Suppressor macrophage treated with lipopolysaccharide for 4 hours (primary cell): Measurements from ENCODE around the gene TNP2.

ENCODE experiments used
- DNase-seq: peaks from one replicate; pipeline ENCODE4 v3.0.0-alpha.2; 2020

The TNP2 gene

DNA sequence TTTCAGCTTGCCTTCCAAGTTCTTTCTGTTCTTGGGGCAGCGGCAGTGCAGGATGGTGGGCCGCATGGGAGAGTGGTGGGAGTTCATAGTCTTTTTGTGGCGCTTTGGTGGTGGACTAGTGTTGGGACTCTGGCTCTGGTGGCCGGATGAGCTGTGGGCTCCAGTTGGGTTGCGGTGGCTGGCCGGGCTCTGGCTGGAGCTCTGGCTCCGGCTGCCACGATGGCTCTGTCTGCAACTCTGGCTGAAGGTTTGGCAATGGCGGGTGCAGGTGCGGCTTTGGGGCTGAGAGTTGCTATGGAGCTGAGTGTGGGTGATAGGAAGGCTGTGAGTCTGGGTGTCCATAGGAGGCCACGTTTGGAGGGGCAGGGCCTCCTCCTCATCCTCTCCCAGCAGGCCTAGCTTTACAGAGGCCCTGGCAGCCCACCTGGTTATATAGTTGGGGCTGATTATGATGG lies at the start of gene TNP2:
TNP2 (minus strand) TSS at position 405 of the 455 bp plus-strand sequence; CDS start at position 342, 63 bp downstream.
- no peak for DNase-seq

DNA sequence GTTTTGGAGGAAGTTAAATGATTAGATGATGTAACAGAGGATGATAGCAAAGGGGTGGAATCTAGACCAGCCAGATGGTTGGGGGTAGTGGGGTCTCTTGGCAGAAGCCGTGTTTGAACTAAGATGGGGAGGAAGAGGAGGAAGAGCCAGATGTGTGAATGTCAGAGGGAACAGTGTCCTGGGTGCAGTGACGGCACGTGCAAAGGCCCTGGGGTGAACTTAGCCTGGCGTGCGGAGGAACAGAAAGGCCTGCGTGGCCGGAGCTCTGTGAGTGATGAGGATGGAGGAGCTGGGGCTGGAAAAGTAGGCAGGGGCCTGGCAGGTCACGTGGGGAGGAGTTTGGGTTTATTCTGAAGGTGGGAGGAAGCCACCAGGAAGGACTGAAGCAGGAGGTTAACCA lies 49.7 kb upstream of the TNP2 start:
- no peak for DNase-seq

DNA sequence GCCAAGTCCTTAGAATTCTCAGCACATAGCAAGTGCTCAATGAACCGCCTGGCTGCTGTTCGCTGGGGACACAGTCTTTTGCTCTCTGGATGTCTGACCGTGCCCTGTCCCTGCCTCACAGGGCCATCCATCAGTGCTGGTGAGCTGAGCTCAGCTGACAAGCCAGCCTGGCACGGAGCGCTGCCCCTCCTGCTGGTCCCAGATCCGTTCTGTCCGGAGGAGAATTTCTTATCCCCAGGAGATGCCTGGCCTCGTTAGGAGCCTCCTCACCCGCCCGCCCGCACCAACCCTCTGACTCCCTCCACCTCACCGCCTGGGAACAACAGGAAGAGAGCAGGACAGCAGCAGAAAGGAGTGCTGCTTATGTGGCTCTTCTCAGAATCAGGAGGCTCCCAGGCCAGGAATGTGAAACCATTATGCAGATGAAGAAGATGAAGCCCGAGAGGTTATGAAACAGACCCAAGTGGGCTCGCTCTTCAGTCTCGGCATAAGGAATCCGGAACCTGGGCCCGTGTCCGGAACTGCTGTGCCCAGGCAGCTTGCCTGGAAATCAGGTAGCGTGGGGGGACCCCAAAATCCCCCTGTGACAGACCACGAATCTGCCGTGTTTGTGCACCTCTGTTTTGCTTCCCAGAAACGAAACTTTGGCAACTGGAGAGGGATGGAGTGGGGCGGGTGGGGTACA lies 47.3 kb upstream of the TNP2 start:
- DNase-seq = no peak

DNA sequence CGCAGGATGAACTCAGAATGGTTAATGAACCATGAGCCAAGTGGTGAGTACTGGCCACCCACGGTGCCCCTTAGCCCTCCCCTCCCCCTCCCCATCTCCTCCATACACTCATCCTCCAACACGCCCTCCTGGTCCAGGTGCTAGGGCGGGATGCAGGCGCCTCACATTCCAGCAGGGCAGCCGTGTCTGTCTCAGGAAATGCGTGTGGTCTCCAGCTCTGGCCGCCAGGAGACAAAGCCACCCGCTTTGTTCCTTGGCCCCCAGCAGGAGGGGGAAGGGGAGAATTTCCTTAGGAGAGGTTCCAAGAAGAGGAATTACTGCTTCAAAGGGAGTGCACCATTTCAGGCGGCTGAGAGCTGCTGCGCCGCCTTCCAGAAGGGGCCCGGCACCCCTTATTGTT lies 46.4 kb upstream of the TNP2 start:
- DNase-seq = no peak

DNA sequence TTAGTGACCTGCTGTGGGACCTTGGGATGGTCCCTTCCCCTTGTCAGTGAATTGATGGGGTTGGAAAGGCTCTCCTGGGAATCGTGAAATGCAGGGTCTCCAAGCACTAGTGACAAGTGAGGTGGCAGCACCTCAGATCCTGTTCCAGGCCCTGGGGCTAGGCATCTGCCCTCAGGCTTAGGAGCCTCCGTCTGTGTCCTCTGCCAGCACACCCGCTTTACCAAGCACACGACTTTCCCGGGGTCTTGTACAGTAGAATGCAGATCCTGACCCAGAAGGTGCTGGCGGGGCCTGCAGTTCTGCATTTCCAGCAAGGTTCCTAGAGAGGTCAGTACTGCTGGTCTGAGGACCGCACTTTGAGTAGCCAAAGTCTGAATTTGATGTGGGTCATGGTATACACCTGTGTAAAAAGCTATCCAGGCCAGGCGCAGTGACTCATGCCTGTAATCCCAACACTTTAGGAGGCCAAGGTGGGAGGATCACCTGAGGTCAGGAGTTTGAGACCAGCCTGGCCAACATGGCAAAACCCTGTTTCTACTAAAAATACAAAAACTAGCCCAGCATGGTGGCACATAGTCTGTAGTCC lies 45.3 kb upstream of the TNP2 start:
- DNase-seq = no peak

DNA sequence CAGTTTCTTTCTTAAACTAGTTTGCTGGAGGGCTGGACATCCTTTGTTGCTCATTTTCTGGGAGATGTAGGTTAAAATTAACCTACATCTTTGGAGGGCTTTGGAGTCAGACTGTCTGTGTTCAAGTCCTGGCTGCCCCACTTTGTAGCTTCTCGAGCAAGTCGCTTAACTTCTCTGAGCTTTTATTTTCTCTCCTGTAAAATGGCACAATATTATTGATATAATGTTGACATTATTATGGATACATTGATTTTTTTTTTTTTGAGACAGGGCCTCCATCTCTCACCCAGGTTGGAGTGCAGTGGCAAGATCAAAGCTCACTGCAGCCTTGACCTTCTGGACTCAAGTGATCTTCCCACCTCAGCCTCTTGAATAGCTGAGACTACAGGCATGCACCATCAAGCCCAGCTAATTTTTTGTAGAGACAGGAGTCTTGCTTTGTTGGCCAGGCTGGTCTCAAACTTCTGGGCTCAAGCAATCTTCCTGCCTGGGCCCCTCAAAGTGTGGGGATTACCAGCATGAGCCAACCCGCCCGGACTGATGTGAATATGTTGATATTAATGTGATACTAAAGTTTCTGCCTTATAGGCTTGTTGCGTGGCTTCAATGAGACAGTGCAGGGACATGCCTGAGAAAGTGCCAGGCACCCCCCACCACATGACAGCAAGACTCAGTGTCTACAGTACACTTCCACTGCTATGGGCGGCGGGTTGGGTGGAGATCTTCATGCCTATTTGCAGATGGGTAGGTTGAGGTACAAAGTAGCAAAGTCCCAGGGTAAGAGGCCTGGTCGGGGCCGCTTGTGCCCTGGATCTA lies 44.6 kb upstream of the TNP2 start:
- no peak for DNase-seq

DNA sequence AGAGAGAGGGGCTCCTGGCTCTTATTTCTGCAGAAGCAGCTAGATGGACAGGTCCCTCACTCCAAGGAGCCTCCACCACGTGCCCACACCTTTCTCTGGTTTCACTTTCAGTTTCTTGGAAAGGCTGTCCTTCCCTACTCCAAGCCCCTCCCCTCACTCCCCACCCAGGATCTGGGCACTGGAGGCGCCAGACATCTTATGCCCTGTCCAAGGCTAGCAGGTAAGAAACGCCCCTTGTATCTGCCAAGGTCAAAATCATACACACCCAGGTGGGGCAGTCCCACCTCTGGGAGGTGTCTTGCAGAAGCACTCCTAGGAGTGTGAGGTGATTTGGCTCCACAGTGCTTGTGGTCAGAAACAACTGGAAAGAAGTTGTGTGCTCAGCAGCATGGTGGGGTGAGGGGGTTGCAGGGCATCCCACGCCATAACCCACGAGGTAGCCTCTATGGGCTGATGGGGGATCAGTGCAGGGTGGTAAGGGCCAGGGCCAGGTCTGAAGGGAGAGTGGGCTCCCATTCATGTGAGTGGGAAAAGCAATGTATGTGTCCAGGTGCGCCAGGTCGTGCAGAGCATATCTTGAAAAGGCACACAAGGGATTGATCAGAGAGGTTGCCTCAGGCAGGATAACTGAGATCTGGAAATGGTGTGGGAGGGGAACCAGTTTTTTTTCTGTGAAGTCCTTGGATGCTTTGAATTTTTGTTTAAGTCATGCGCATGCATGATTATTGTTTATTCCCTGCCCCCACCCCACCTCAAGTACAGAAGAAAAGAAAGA lies 43.8 kb upstream of the TNP2 start:
- DNase-seq = peak; percentile 39

DNA sequence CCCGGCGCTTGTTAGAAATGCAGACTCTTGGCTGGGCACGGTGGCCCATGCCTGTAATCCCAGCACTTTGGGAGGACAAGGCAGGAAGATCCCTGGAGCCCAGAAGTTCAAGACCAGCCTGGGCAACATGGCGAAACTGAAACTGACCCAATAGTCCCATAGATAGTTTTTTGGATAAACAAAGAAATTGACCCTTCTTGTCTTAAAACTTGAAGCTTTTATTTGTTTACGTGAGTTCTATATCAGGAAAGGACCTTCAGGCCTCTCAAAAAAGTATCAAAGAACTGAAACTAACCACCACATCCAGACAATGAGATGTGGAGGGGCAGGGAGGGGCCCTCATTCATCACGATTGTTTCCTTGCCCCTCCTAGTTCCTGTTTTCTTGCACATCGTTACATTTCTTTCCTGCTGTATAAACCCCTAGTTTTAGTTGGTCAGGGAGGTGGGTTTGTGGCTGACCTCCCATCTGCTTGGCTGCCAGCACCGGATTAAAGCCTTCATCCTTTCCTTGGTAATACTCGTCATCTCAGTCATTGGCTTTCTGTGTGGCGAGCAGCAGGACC lies 42.0 kb upstream of the TNP2 start:
- DNase-seq = peak; percentile 79

DNA sequence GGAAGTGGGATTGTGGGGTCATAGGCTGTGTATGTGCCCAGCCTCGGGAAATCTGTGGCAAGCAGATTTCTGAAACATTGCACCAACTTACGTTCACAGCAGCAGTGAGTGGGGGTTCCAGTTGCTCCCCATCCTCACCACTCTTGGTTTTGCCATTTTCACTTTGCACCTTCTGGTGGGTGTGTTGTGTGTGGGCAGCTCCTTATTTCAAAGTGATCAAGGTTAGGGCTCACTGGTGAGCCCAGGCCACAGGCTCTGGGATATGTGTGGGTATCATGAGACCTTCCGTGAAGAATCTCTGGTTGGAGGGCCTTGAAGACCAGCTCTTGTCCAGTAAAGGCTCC lies 41.5 kb upstream of the TNP2 start:
- no peak for DNase-seq

DNA sequence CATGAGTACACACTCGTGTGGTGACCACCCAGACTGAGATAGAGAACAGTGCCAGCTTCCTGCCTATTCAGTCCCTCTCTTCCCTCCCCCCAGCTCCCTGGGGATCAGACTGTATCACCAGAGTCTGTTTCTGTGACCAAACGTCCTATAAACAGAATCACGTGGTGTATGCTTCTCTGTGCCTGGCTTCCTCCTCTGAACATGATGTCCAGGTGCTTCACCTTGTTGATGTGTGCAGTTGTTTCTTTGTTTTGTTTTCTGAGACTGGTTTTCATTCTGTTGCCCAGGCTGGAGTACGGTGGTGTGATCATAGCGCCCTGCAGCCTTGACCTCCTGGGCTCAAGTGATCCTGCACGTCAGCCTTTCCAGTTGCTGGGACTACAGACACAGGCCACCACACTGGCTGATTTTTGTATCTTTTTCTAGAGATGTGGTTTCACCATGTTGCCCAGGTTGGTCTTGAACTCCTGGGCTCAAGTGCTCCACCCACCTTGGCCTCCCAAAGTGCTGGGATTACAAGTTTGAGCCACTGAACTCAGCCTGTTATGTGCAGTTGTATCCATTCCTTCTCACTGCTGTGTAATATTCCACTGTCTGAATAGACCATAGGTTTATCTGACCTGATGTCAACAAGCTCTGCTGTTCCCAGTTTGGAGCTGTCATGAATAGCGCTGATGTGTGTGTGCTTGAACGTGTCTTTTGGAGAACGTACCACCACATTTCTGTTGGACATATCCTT lies 40.9 kb upstream of the TNP2 start:
- no peak for DNase-seq

DNA sequence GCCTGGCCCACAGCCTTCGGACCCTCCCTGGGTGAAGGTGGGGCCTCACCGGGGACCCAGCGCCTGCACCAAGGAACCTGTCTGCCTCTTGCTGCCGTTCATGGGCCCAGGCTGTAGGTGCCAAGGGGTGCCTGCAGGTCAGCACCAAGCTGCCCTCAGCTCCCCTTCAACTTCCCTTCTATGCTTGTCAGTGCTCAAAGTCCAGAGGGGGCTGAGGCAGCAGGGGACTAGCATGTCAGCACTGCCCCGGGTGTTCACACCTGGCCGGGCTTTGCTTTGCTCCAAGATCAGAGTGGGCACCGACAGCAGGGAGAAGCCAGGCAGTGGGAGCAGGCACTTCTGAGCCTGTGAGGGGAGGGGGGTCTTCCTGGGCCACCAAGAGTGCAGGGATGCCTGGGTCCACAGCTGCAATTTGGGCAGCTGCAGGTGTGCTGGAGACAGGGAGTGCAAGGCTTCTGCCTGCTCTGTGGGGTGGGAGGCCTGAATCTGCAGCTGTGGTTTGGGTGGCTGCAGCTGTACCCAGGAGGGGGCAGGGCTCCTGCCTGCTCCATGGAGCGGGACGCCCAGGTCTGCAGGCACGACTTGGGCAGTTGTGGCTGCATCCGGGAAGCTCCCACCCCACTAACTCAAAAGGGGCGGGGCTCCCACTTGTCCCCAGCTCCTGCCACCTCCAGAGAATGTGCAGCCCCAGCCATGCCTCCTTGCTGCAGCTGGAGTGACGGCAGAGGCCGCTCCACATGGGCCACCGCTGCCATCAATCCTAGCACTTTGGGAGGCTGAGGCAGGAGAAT lies 39.6 kb upstream of the TNP2 start:
- no peak for DNase-seq

DNA sequence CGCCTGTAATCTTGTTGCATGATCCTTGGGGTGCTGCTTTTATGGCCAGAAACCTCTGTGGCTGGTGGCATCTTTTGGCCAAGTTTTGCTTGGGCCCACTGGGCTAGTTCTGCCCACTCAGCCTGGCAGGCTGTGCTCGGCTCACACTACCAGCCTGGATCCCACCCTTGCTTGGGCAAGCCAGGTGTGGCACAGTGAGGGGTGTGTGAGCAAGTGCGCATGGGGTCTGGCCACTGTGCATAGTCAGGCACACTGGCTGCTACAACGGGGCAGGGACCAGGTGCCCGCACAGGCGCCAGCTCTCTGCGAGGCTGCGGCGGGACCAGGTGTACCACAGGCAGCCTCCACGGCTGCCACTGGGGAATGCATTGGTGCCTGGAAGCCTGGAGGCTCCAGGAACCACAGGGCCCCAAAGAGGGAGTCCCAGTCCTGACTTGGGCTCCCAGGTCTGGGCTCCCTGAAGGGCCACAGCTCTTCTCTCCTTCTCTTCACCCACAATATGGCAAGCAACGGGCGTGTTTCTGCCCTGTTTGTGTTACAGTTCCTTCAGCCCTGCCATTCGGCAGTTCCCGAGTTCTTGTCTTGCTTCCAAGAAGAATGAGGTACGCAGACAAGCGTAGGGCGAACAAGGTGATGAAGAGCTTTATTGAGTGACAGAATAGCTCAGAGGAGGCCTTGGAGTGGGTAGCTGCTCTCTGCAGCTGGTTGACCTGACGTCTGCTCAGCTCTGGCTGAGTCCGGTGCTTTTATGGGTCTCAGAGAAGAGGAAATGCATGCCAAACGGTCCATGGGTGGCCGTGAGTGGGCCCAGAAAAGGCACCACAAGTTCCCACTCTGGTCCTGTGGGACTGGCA lies 38.7 kb upstream of the TNP2 start:
- DNase-seq = no peak

DNA sequence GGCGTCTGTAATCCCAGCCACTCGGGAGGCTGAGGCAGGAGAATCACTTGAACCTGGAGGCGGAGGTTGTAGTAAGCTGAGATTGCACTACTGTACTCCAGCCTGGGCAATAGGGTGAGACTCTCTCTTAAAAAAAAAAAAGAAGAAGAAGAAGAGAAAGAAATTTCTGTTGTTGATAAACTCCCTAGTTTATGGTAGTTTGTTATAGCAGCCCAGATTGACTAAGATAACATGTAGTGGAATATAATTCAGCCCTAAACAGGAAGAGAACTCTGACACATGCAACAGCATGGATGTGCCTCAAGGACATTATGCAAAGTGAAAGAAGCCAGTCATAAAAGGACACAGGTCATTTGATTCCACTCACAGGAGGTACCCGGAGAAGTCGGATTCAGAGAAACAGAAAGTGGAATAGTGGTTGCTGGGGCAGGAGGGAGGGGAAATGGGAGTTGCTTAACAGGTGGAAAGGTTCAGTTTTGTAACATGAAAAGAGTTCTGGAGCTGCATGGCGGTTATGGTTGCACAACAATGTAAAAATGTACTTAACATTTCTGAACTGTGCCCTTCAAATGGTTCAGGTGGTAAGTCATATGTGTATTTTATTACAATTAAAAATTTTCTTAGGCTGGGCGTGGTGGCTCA lies 38.0 kb upstream of the TNP2 start:
- DNase-seq = peak; percentile 91

DNA sequence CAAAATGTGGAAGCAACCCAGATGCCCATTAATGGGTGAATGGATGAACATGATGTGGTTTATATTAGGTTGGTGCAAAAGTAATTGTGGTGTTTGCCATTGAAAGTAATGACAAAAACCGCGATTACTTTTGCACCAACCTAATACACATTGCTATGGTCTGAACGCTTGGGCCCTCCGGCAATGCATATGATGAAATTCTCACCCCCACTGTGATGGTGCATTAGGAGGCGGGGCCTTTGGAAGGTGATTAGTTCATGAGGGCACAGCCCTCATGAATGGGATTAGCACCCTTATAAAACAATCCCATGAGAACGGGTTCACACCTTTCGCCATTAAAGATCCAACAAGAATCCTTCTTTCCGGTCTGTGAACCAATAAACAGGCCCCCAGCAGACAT lies 37.3 kb upstream of the TNP2 start:
- DNase-seq = no peak

DNA sequence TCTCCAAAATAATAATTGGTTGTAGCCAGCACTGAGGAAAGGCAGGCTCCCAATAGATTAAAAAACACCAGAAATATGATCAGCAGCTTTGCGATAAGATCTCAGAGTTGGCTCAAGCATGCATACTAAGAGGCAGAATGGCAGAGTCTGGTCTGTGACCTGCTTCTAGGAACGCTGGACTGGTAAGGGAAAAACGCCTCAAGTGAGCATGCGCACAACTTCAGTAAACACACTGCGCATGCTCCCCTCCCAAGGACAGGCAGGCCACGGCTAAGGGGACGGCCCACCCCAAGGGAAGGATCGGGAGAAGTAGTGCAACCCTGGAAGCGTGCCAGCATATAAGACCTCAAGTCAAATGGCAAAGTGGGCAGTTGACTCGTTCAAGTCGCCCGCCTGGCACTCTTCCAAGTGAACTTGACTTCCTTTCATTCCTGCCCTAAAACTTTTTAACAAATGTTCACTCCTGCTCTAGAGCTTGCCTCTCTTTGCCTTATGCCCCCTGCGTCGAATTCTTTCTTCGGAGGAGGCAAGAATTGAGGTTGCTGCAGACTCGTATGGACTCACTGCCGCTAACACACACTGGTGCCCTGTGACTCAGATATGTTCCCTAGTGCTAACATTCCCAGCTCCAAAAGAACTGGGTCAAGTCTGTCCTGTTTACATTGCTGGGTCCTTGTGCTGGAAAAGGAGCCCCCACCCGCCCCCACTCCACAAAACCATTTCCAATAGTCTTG lies 34.4 kb upstream of the TNP2 start:
- DNase-seq = no peak

DNA sequence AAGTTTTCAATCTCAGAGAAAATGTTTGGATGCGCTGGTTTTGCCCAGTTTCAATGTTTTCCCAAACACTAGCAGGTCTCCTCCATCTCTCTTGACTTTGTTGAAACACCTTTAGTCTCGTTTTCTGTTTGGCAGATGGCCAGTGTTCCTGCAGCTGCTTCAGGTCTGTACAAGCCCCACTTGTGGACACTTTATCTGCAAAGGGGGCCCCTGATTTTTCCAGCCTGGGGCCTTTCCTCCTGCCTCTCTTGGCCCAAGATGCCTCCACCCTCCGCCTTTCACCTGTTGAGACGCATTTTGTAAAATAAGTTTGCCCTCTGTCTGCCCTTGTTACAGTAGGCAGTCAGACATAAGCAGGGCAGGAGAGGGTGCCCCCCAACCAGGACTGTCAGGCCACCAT lies 33.9 kb upstream of the TNP2 start:
- DNase-seq = no peak

DNA sequence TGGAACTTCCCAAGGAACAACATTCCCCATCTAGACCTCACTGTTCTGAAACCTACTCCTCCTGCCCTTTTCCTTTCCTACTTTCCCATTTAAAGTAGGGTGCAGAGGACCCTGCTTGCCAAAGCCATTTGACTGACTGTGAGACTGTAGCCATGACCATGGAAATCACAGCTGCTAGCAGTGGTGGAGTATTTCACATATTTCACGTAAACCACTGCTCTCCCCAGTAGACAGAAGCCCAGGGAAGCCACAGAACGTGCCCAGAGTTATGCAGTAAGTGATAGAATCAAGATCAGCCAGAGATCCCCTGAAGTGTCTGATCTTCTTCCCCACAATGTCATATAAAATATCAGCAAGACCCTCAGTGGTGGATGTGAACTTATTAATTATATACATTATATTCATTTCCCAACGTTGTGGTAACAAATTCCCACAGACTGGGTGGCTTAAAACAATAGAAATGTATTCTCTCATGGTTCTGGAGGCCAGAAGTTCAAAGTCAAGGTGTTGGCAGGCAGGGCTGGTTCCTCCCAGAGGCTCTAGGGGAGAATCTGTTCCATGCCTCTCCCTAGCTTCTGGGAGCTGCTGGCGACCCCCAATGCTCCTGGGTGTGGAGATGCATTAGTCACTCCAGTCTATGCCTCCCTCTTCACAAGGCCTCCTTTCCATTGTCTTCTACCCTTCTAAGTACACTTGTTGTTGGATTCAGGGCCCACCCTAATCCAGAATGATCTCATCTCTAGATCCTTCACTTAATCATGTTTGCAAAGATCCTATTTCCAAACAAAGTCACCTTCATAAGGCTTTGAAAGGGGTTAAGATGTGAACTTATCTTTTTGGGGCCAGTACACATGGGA lies 32.7 kb upstream of the TNP2 start:
- DNase-seq = no peak

DNA sequence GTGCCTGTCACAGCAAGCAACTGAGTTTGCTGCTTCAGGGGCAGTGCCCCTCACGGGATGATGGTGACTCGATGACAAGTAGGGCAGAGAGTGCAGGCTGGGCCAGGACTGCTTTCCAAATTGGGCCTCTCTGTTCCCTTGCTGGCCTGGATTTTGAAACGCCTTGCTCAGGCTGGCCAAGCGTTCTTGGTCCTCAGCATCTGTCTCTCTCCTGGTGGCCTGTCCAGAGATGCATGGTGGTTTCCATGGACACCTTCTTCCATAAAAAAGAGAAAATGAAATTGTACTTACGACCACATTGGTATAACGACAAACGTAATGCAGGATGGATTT lies 31.4 kb upstream of the TNP2 start:
- no peak for DNase-seq
